DMS53 (cell line): ENCODE results near the gene TRIM54.
"Not testable (repeated sequence)": the region's sequence is repeated elsewhere in the genome, so short reads cannot be mapped to it uniquely, and the experiment has no call there.

Experiments
- DNase-seq: peaks from one replicate; lab custom pipeline; 2025; lab: John Stamatoyannopoulos, UW

The TRIM54 gene

DNA sequence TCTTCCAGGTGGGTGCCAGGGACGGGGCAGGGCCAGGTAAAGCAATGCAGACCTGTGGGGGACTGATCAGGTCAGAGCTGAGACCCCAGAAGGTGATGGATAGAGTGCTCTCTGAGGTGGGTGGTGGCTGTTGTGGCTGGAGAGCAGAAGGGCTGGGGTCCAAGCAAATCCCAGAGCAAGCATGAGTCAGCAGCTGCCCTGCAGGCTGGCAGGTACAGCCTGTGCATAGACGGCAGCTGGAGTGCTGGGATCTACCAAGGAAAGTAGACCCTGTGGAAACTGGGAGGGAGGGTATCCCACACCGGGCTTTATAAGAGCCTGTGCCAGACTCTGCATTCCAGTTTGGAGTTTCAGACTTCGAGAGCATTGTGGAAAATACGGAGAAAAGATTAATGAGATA, 663 bp downstream of the TRIM54 start:
- DNase-seq: peak; percentile 39

DNA sequence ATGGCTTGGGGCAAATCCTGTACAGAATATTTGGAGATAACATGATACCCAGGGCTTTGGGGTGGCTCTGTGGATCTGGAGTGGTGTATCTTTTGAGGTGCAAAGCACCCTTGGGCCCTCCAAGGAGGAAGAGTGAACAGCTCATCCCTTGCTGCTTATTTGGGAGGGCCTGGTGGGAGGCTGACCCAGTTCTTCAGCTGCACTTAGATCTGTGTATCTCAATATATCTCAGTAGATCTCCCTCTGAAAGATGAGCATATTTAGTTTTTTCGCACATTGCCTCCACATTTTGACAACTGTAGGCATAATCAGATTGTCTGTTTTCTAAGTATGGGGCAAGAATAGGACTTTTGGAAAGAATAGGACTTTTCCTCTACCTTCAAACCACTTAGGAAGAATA, 2.8 kb downstream of the TRIM54 start:
- DNase-seq: no peak

DNA sequence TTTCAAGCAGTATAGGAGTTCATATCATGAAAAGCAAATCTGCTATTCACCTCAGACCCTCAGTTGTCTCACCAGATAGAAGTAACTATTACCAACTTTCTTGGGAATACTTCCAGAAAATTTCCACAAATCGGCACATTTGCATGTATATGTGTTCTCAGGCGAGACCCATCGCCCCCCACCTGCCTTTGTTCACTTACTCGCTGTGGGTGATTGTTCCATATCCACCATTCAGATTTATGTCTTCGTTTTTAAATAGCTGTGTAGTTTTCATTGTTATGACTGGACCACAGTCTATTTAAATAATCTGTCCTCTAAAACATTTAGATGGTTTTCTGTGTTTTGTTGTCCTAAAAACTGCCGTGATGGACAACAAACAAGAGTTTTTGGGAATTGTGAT, 3.3 kb downstream of the TRIM54 start:
- DNase-seq: no peak

DNA sequence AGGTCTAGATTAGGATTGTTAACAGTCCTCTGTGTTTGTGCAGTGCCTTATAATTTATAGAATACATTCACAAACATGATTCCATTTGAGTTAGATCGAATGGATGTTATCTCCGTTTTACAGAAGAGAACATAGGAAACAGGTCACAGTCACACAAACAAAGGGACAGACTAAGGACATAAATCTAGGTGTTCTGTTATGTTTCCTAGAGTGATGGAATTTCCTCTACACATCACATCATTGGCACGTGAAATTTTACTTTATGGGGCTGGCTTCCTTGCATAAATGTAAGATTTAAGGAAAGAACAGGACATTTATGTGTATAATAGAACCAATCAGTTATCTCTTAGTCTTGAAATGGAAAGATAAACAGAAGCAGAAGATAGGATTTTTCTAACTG, 6.4 kb downstream of the TRIM54 start:
- no peak for DNase-seq

DNA sequence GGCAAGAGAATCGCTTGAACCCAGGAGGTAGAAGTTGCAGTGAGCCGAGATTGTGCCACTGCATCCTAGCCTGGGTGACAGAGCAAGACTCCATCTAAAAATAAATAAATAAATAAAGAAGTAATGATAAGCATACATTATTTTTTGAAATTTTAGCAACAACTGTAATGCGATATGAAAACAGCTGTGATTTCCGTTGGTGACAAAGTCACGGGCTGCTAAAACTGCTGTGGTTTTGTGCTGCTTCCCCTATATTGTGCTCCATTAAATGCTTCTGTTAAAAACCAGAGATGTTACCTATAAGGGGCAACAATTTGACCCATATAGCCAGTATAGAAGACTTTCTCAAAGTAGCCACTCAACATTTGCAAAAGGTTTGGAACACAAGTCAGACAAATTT, 8.3 kb downstream of the TRIM54 start:
- DNase-seq: no peak

DNA sequence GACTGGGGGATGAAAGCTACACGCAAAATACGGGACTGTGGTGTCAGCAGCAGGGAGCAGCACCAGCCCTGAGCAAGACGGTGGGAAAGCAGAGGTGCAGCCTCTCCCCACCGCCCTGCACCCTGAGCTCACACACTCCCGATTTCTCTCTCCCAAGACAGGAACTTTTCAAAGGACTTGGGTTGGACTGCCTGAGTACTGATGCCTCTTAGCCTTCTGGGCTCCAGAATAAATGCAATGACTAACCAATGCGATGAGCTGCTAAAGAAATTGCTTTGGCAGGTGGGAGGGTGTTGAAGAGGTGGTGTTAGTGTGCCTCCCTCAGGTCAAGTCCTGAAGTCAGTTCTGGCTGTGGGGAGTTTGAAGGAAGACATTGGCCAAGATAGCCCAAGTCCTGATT, 9.6 kb downstream of the TRIM54 start:
- DNase-seq: peak; percentile 19

DNA sequence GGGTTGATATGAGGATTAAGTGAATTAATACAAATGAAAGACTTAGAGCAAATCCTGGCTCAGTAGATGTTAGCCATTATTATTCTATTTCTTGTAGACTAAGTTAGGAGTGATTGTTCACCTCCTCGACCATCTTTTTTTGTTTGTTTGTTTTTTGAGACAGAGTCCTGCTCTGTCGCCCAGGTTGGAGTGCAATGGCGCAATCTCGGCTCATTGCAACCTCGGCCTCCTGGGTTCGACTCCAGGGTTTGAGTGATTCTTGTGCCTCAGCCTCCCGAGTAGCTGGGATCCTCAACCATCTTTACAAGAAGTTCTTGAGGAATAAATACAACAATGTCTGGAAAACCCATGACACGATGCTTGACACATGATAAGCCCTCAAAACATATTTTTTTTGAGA, 12.7 kb downstream of the TRIM54 start:
- no peak for DNase-seq

DNA sequence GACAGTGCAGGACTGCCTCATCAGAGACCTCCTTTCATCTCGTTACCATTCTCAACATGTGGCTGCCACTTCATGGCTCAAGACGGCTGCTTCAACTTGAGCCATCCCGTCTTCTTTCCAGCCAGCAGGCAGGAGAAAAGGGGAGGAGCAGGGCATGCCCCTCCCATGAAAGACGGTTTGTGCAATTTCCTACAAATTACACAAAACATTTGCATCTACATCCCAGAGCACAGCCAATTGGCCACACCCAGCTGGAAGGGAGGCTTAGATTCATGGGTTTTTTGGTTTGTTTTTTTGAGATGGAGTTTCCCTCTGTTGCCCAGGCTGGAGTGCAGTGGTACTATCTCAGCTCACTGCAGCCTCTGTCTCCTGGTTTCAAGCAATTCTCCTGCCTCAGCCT, 14.3 kb downstream of the TRIM54 start:
- no peak for DNase-seq

DNA sequence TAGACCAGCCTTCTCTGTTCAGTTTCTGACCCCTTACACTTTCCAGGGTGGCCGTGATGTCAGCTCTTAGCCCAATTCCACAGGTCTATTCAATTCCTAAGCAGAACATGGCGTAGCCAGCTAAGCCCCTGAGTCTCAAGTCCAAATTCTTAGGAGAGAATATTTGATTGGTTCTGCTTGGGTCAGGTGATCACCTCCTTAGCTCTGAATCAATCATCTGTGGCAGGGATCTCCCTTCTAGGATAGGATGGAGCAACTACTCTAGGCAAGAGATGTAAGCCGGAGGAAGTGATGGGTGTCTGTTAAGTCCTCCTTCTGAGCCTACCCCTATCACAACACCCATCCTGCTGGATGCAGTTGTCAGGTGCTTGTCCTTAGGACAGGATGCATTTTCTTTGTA, 15.0 kb downstream of the TRIM54 start:
- no peak for DNase-seq

DNA sequence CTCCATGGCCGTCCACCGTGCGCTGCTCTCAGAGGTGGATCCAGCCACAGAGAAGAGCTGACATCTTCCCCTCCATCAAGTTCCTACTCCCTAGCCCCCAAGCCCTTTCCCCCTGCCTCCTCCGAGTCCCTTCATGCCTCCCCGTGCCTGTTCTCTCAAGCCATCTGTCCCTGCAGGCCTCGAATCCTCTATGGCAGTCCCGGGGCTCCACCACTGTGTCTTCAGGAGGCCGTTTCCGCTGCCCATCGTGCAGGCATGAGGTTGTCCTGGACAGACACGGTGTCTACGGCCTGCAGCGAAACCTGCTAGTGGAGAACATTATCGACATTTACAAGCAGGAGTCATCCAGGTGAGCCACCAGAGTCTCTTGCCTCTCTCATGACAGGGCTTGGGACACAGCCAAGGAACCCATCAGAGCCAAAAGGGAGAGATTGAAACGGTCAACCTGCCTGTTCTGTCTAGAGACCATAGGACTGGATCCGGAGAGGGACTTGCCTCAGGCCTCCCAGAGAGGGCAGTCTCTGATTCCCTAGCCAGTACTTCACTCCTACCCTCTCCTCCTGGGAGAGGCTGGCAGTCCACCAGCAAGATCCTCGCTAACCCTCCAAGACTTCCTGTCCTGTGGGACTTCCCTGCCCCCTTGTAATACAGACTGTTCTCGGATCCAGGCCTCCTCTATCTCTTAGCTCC, 16.3 kb downstream of the TRIM54 start:
- DNase-seq: peak; percentile 18

DNA sequence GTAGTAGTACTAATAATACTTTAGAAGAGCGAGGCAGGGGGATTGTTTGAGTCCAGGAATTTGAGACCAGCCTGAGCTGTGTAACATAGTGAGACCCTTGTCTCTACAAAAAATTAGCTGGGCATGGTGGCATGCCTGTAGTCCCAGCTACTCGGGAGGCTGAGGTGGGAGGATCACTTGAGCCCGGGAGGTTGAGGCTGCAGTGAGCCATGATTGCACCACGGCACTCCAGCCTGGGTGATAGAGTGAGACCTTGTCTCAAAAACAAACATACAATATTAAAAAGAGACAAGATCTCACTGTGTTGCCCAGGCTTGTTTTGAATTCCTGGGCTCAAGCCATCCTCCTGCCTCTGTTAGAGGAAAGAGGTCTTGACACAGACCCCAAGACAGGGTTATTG, 18.4 kb downstream of the TRIM54 start:
- not testable (repeated sequence) for DNase-seq

DNA sequence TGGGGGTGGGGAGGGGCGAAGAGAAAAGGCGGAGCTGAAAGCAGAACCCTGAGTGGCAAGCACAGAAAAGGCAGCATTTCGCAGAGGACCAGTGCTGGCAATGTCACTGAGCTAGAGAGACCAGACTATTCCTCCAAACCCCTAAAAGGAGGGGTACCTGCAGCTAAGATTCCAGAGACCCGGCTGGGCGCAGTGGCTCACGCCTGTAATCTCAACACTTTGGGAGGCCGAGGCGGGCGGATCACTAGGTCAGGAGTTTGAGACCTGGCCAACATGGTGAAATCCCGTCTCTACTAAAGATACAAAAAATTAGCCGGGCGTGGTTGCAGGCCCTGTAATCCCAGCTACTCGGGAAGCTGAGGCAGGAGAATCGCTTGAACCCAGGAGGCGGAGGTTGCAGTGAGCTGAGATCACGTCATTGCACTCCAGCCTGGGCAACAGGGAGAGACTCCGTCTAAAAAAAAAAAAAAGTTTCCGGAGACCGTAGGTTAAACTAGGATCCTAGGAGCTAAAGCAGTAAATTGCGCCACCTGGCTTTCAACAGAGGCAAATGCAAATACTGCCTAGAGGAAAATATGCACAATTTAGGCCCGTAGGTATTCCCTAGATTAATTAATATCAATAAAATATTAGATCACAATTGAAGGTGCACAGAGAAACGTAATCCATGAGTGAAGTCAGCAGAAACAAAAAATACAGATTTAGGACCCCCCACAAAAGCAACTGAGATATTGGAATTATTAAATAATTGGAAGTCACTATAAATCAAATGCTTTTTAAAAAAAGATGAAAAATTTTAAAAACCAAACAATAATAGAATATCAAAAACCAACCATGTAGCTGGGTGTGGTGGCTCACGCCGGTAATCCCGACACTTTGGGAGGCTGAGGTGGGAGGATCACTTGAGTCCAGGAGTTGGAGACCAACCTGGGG, 21.1 kb downstream of the TRIM54 start:
- DNase-seq: peak; percentile 91

DNA sequence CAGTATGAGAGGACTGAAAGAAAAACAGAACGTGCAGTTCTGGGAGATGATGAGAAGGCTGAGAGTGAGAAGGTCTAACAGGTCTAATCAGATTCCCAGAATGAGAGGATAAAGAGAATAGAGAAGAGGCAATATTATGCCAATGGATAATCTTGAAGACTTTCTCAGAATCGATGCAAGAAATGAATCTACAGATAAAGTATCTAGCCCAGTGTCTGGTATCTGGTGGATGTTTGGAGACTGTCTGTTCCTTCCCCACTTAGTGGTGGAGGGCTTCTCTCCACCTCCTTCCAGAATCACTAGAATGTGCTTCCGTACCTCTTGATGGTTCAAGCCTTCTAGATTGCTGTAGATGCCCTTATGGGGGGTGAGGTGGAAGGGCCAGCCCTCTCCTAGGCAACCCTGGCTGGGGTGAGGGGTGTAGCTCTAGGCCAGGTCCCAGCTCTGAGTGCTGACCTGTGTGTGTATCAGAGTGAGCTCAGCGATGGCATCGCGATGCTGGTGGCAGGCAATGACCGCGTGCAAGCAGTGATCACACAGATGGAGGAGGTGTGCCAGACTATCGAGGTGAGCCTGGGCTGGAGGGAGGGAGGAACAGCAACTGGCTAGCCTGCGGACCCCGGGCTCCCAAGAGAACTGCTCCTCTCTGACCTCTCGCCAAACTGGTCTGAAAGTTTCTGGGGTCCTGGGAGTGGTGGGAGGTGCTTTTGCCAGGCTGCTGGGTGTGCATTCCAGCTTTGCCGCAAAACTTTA, 22.4 kb downstream of the TRIM54 start:
- DNase-seq: peak; percentile 16

DNA sequence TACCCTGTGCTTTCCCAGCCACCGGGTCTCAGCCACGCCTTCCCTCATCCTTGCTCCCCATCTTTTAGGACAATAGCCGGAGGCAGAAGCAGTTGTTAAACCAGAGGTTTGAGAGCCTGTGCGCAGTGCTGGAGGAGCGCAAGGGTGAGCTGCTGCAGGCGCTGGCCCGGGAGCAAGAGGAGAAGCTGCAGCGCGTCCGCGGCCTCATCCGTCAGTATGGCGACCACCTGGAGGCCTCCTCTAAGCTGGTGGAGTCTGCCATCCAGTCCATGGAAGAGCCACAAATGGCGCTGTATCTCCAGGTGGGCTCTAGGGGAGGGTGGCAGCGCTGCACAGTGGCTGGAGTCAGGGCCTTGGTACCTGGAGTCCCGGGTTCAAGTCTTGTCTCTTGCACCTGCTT, 23.3 kb downstream of the TRIM54 start:
- DNase-seq: no peak

DNA sequence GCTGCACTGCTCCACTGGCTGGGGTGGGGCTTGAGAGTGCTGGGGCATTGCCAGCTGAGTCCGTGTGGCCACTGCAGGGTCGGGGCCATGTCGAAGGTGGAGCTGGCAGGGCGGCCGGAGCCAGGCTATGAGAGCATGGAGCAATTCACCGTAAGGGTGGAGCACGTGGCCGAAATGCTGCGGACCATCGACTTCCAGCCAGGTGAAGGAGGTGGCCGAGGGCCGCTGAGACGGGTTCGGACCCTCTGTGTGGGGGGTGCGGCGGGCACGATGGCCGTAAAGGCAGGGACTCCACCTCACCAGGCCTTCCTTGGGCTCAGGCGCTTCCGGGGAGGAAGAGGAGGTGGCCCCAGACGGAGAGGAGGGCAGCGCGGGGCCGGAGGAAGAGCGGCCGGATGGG, 23.9 kb downstream of the TRIM54 start:
- peak; percentile 55 for DNase-seq

DNA sequence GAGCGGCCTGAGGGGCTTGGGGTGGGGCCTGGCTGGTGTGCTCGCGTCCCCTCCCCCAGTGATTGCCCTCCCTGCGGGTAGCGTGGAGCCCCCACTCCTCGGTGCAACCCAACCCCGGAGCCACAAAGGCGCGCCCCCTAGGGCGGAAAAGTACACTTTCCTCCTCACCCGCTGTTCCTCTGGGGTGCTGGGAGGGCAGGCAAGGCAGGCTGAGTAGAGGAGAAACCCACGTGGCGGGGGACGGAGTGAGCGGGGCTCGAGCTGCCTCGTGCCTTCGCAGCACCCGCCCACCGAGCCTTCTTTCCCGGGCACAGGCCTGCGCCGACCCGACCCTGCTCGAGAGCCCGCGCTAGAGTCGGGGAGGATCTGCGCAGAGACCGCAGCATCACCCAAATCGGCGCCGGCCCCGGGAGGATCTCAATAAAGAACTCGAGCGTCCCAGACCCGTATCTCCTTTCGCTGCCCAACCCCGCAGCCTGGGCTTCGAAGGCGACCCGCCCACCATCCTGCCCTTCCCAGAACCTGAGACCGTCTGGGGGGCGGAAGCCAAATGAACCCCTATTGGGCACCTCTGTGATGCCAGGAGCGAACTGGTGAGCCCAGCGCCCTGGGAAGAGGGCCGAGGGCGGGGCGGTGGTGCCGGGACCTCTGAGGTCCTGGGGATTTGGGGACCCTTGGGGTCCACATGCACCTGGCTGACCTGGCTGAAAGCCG, 24.5 kb downstream of the TRIM54 start:
- DNase-seq: peak; percentile 55

DNA sequence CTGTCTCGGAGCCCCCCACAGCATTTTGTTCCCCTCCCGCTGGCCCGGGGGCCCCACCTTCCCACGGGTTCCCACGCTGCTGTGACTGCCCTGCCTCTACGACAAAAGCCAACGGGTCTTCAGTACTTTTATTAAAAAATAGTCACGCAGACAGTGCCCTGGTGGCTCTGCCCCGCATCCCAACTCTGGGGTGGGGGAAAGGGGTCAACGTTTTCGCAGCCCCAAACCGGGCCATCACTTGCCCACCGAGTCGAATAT, 25.0 kb downstream of the TRIM54 start:
- DNase-seq: no peak

DNA sequence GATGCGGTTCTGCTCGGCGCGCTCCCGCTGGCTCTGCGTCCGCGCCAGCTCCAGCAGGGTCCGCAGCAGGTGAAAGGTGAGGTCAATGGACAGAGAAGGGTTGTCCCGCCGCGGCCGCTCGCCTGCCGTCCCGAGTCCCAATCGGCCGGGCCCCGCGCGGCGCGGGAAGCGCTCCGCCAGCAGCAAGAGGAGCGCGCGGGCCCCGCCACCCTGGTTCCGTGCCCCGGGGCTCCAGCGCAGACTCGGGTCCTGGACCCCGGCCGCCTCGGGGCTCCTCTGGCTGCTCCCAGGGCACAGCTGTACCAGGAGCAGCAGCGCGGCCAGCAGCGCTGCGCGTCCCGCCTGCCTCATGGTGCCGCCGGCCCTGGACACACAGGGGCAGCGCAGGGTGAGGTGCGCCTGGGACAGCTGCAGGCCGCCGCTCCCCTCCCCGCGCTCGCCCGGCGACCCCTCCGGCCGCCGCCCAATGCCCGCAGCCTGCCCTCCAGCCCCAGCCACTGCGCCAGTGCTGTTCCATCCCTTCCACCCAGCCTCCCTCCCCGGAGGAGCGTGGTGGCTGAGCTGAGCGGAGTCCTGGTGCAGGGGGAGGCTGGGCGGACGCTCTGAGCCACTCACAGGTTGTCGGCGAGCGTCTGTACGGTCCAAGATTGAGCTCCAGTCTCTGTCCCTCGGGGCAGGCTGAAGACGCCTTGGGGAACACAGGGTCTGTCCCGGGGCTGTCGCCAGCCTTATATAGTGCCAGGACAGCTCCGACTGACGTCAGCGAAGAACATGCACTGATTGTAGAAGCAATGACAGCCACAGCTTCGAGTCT, 25.5 kb downstream of the TRIM54 start:
- peak; percentile 30 for DNase-seq

DNA sequence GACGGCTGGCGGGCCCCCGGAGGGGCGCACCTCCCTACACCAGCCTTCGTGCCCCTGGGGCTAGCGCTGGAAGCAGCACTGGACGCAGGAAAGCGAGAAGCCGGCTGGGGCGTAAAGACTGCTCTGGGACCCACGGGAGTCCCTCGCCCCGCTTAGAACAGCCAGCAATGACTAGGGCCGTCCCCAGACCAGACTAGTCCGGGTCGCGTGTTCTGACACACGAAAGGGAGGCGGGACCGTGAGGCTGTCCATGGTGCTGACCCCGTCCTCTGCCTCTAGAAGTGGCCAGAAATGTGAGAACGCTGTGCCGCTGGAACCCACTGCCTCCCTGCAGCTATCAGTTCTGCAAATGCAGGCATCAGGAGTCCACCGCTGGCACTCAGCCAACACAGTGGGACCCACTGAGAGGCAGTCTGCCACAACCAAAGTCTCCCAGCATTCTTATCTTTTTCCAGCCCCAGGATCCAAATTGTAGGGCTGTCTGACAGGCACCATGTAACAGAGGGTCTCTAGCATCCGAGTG, 26.2 kb downstream of the TRIM54 start, which contains the start of gene UCN:
TSS of gene UCN (minus strand) at position 87 of the 523 bp plus-strand sequence. CDS start 550 bp downstream, outside the sequence.
- DNase-seq: peak; percentile 13

DNA sequence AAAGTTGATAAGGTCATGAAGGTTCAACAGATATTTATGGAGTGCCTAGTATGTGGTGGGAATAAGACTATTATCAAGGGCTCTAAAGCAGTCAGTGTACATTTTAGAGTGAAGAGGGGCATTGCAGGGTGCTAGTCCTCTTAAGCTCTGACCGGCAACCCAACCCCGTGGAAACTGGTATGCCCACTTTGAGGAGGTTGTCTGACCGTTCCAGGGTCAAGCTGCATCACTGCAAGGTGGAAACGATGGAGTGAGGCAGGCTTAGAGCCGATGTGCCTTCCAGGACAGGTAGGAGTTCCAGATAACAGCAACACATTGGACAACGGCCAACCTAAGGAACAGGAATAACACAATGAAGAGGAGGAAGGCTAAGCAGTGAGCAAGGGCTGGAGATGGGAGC, 27.4 kb downstream of the TRIM54 start:
- no peak for DNase-seq

DNA sequence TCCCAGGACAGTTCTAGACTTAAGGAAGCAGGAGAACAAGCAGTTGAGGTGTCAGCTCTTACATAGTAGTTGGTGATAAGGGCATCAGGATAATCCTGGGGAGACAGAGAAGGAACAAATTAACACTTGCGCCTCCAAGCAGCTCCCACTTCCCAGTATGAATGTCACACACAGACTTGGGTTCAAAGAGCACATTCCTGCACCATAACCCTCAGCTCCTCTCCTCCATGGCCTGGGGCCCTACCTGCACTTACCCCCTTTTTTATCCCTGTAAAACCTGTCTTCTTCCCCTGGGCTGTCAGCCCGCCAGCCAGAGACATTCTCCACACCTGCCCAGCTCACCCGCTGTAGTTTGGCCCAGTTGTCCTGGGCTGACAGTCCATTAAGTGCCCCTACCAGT, 29.9 kb downstream of the TRIM54 start:
- no peak for DNase-seq
